ENCODE measurements around the gene OR6S1.
"Not testable (repeated sequence)": the region's sequence is repeated elsewhere in the genome, so short reads cannot be mapped to it uniquely, and the experiment has no call there.

The OR6S1 gene

GRCh38 chr14:20611277-20611676 lies 30.2 kb downstream of the OR6S1 start:
- DNase-seq, result no peak

GRCh38 chr14:20610002-20610765 lies 31.3 kb downstream of the OR6S1 start:
- peak in 12 of 14 donors; percentile 30 to 82 (median 52) for DNase-seq

- peak in 12 of 14 donors; percentile 25 to 71 (median 50) for DNase-seq
Observed at GRCh38 chr14:20609215-20610001, 32.1 kb downstream of the OR6S1 start.

GRCh38 chr14:20608383-20609110 lies 32.9 kb downstream of the OR6S1 start:
- no peak for DNase-seq

- no peak for DNase-seq
Observed at GRCh38 chr14:20607617-20608016, 33.9 kb downstream of the OR6S1 start.

- DNase-seq, result no peak
Observed at GRCh38 chr14:20606902-20607242, 34.6 kb downstream of the OR6S1 start.

GRCh38 chr14:20606190-20606901 lies 35.1 kb downstream of the OR6S1 start:
- peak in 1 of 14 donors; percentile 14 for DNase-seq

GRCh38 chr14:20603813-20604690 lies 37.4 kb downstream of the OR6S1 start:
- no peak for DNase-seq

GRCh38 chr14:20602583-20602982 lies 38.9 kb downstream of the OR6S1 start:
- no peak for DNase-seq

GRCh38 chr14:20601522-20601921 lies 40.0 kb downstream of the OR6S1 start:
- DNase-seq, result no peak

- DNase-seq, result no peak
Observed at GRCh38 chr14:20597108-20597507, 44.4 kb downstream of the OR6S1 start.

GRCh38 chr14:20595726-20596125 lies 45.8 kb downstream of the OR6S1 start:
- not testable (repeated sequence) for DNase-seq

GRCh38 chr14:20592574-20592973 lies 48.9 kb downstream of the OR6S1 start:
- DNase-seq, result no peak

- no peak for DNase-seq
Observed at GRCh38 chr14:20591235-20591634, 50.3 kb downstream of the OR6S1 start, which contains the start of gene RNASE12. TSS of gene RNASE12 (minus strand) at chr14:20591376. CDS start at chr14:20590723, 653 bp downstream.
